ENCODE data around the gene BMP5.

DNA sequence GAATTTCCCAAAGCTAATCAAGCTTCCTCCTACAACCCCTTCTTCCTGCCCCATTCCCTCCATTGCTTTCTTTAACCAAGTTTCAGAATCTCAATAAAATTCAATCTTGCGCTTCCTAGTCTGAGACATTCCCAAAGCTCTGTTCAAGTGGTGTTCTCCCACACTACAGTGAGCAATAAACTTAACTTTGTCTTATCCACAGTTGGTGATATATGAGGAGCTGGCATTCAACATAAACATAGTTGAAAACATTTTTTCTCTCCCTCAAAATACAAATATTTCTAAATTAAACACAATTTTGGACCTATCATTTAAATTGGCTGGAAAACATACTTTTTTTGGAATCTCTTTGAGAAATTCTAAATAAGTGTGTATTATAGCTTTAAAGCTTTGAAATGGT lies 166.7 kb downstream of the BMP5 start:
- no peak for TF ChIP-seq ZNF408 (CRISPR knock-in tag; IDR thresholded peaks at IDR 0.05; ENCODE audit: low read depth)
- TF ChIP-seq, protein P1, sequence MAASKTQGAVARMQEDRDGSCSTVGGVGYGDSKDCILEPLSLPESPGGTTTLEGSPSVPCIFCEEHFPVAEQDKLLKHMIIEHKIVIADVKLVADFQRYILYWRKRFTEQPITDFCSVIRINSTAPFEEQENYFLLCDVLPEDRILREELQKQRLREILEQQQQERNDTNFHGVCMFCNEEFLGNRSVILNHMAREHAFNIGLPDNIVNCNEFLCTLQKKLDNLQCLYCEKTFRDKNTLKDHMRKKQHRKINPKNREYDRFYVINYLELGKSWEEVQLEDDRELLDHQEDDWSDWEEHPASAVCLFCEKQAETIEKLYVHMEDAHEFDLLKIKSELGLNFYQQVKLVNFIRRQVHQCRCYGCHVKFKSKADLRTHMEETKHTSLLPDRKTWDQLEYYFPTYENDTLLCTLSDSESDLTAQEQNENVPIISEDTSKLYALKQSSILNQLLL (CRISPR knock-in tag; IDR thresholded peaks at IDR 0.05; ENCODE audit: borderline replicate concordance): no peak
- TF ChIP-seq, protein P2, sequence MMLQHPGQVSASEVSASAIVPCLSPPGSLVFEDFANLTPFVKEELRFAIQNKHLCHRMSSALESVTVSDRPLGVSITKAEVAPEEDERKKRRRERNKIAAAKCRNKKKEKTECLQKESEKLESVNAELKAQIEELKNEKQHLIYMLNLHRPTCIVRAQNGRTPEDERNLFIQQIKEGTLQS (IDR thresholded peaks at IDR 0.05): no peak
- TF ChIP-seq, protein P2 (CRISPR knock-in tag; conservative IDR thresholded peaks at IDR 0.05): no peak
- no peak for TF ChIP-seq ZNF24 (IDR thresholded peaks at IDR 0.05)
- TF ChIP-seq EP300 (IDR thresholded peaks at IDR 0.05; ENCODE audit: low read length): no peak
- no peak for TF ChIP-seq POLR2AphosphoS5 (IDR thresholded peaks at IDR 0.05; ENCODE audit: control insufficient read depth, insufficient read depth, low read depth, low read length)
- TF ChIP-seq, protein P3, sequence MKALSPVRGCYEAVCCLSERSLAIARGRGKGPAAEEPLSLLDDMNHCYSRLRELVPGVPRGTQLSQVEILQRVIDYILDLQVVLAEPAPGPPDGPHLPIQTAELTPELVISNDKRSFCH (CRISPR knock-in tag; IDR thresholded peaks at IDR 0.05): no peak
- TF ChIP-seq, protein P3 (tag; IDR thresholded peaks at IDR 0.05): no peak
- no peak for TF ChIP-seq NR3C1 (CRISPR knock-in tag; IDR thresholded peaks at IDR 0.05)
- no peak for TF ChIP-seq PHF8 (IDR thresholded peaks at IDR 0.05; ENCODE audit: borderline replicate concordance, low read length)
- no peak for TF ChIP-seq FOXK2 (conservative IDR thresholded peaks at IDR 0.05 in 1 of 2, IDR thresholded peaks at IDR 0.05 in 1 of 2; ENCODE audit: low read depth in 2 of 2)
- no peak for TF ChIP-seq ZNF121 (CRISPR knock-in tag; conservative IDR thresholded peaks at IDR 0.05)

All from K562 (cell line).